Left renal cortex interstitium (tissue), 4 donors: ENCODE data around the gene KIAA1614. TPM values are rescaled to one million over a fixed set of nuclear protein-coding genes. Genes with fewer than 3 reads are reported as not detected.

Source experiments
- DNase-seq, 4 donors: peaks; one replicate each; pipeline ENCODE4 v3.0.0-alpha.2; 2013; ENCODE audit warnings: low read depth in 4 of 4, low spot score in 2 of 4, missing footprints in 1 of 4
- polyA plus RNA-seq, 4 donors: library from polyadenylated mRNA; unstranded; fragments of 120-200 nt; gene quantifications; one replicate each; pipeline ENCODE4 v1.2.1, GENCODE V29; 2013; ENCODE audit not compliant: insufficient read length in 4 of 4

The KIAA1614 gene, protein sequence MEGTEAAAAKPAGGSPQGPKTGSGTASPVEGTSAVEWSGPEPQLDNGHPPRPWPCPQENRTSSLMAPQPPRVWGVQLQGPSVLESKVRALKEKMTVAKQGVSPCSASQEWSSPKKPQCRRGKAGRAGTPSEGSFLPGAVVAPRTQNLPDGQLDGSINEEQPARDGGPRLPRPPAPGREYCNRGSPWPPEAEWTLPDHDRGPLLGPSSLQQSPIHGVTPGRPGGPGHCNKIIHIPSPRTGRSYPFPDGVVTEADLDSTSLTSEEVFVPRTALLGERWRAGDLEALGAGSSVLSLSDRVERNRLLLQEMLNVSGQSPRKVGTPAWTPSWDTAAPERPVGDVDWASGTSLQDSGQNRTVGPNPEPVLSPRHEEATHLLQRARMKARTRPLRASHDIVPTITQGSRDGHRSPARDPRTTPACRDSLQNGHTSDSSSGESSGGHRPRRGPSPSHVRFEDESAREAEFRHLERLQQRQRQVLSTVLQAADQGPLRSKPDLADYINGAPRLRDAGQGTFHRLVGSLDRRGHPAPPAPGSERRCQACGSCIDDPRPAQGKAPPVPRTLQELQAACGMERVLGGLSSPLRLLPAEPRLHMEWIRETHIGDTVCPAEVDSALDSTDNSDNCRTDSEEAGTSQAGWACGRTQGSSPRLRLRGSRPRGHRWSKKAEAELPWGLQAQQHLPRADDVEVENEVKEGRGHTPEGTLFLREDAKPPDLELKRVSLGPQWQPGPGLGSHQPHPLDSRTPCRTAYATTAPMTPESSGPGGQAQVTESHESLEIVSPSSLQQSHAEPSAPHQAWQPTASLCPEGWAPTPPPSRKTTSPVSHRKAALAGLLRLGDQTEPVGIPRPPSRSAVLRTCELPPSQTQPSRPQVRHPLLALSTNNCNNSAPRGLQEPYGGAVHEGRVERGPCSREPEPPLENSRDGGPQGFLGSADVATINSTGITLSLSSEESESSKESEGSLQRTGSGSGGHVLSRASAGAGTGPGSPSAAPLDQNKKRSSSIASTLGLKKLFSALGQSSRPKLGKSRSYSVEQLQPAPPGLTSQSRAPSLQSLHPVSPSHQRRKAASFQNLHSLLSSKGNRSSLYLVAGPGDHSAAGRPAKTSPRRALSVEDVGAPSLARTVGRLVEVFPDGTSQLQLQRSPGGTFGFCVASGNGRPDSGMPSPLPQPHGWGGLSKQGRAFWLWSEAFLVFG
- 10 to 100 TPM in 2 of 4 donors, 1 to 10 TPM in 2; 8.3 to 13.5 (median 10.3) TPM for polyA plus RNA-seq

- DNase-seq = peak in 1 of 4 donors; percentile 38
These were observed at the start of gene KIAA1614 for GRCh38 chr1:180912801-180913565. TSS of gene KIAA1614 (plus strand) at chr1:180912897. CDS start at chr1:180913244, 347 bp downstream.

DNA sequence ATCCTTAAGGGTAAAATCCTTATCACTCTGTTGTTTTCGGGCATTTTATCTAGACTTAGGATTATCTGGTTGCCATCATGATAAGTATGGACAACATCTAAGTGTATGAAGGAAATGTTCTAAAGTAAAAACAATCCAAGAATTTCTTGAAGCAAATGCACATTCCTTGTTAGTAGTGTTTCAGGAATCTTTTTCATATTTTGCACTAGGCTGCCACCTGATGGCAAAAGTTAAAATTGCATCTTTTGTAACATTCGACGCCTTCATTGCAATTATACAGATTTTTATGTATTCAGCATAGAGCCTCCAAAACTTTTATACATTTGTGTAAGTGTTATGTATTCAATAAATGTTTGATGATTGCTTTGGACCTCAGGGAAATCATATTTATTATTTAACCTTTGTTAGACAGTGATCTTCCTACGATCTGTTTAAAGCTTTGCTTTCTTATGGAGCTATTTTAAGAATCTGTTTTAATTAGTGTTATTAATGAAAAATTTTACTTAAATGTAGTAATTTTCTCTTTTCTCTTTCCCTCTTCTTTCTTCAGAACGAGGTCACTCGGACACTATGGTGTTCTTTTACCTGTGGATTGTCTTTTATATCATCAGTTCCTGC, 49.4 kb upstream of the KIAA1614 start:
- DNase-seq = peak in 1 of 4 donors; percentile 11

DNA sequence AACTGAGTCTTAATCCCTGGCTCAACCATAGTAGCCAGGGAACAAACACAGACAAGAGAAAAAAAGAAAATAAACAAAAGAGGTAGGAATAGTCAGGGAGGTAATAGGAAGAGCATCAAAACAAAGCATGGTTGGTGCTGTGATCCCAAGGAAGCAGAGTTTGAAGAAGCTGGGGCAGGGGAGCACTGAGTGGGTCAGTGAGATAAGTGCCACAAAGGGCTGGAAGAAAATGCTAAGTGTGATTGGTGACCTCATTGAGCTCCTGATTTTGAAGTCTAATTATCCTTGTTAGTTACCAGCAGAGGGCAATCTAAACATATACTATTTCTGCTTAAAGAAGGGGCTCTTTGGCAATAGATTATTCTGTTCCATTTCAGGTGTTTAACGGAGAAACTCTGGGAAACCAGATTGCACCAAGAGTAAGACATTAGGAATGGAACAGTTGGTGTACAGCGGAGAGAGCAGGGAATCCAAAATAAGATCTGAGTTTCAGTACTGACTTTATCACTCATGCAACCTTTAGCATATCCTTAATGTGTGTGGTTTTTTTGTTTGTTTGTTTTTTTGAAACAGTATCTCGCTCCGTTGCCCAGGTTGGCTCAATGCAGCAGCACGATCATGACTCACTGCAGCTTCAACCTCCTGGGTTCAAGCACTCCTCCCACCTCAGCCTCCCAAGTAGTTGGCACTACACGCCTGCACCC, 30.7 kb upstream of the KIAA1614 start:
- DNase-seq = peak in 2 of 4 donors; percentile 18 to 21

DNA sequence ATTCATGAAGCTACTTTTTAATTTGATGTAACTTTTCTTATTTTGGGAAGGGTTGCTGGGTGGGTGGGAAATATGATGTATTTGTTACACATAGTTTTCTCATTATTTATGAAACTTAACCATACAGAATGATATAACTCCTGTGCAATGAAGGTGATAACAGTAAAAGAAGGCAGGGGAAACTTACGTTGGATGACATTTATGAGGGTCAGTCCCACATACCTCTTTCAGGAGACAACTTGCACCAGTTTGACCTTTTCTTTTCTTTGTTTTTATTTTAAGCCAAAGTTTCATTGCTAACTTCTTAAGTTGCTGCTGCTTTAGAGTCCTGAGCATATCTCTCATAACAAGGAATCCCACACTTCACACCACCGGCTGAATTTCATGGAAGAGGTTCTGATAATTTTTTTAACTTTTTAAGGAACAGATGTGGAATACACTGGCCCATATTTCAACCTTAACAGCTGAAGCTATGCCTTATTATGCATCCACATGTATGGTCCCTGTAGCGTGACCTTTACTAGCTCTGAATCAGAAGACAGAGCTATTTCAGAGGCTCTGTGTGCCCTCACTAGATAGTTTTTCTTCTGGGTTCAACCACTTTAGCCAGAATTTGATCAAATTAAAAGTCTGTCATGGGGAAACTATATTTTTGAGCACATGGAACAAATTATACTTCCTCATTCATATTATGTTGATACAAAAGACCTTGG, 28.0 kb upstream of the KIAA1614 start:
- DNase-seq = no peak

DNA sequence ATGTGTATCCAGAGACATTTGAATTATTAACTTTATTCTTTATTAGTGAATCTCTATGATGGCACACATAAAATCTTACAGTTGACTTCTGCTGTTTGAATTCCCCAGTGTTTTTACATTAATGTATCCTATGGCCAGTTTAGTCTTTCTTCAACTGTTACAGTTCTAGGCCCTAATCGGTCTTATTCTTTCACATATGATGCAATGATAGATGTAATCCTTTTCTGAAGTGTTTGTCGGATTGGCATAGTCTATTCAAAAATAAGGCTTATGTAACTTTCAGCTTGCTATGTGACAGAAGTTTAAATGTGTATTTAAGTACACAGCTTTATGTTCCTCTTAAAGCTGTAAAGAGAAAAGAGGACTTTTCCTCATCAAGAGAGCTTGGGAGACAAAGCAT, 26.4 kb upstream of the KIAA1614 start:
- no peak for DNase-seq

DNA sequence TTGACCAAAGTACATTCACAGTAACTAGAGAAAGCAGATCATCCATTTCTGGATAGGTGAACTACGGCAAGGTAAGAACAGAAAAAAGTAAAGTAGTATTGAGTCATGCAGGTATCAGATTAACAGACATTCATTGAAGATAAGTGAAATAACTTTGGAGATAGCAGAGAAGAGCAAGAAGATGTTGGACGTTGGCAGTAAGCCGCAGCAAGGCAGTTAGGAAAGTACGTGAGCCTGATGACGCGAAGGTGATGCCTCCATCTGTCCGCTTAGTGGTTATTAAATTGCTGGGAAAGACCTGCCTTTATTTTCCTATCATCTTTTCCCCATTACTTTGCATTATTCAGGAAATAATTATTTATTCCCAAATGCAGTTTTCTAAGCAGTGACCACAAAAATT, 24.9 kb upstream of the KIAA1614 start:
- DNase-seq = no peak

DNA sequence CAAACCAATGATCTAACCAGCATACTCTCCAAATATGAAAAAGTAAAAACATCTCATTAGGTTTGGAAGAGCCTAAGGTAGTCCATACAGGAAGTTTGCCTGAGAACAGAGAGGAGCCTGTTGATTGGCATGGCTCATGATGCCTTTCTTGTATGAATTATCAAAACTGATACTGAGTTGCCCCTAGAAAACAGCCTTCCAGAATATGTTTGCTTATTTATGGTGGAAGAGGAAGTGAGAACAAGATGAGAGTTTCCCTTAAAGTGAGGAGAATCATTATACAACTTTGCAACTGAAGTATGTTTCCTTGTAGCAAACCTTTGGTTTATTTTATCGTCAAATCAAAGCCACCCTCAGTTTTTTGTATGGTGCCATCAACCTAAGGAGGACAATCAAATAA, 23.8 kb upstream of the KIAA1614 start:
- no peak for DNase-seq

DNA sequence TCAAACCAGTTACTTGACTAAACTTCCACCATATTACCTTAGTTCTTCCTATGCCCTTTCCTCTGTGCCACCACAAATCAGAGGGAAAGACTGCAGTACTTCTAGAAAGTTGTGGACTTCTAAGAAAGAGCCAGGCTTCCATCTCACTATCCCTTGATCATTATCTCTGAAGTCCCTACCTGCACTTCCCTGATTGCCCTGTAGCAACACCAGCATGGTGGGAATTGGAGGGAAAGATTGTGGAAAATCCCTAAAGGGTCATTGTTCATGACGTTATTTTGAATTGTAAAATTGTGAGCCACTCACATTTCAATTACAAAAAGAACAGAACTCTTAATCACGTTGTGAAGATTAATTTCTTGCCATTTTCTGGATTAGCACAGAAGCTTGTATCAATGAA, 23.4 kb upstream of the KIAA1614 start:
- no peak for DNase-seq

GRCh38 chr1:180892272-180892671, 20.4 kb upstream of the KIAA1614 start:
- DNase-seq = no peak

DNA sequence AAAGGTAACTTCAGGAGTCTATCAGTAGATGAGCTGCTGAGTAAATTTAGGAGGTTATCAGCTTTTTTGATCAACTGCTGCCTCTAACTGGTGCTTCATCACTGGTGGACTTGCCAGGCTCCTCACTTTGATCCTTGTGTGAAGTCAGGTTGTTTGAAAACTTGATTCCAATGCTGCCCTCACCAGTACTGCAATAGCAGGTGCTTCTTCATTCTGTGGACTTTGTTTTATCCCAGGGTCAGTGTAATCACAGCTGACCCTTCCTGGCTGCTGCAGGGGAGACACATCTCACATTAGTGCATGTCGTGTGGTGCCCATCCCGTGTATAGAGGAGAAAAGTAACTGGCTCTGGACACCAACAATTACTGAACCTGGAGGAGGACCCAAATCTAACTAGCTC, 20.0 kb upstream of the KIAA1614 start:
- DNase-seq = no peak

DNA sequence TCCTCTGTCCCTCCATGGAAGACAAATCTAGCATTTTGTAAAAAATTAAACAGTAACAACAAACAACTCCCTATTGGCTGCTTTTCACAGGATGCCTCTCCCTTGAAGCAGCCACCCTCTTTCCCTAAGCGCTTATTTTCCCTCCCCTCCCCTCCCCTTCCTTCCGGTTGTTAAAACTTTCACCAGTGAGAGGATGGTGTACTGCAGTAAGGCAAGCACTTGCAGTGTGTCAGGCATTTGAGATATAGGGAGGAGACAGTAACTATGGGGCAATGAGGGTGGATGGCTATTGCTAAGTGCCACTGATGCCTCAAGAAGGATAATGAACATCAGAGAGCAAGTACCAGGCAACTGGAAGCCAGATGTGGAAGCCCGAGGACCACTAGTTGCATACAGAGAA, 19.1 kb upstream of the KIAA1614 start:
- no peak for DNase-seq

GRCh38 chr1:180896161-180896560, 16.5 kb upstream of the KIAA1614 start:
- no peak for DNase-seq

DNA sequence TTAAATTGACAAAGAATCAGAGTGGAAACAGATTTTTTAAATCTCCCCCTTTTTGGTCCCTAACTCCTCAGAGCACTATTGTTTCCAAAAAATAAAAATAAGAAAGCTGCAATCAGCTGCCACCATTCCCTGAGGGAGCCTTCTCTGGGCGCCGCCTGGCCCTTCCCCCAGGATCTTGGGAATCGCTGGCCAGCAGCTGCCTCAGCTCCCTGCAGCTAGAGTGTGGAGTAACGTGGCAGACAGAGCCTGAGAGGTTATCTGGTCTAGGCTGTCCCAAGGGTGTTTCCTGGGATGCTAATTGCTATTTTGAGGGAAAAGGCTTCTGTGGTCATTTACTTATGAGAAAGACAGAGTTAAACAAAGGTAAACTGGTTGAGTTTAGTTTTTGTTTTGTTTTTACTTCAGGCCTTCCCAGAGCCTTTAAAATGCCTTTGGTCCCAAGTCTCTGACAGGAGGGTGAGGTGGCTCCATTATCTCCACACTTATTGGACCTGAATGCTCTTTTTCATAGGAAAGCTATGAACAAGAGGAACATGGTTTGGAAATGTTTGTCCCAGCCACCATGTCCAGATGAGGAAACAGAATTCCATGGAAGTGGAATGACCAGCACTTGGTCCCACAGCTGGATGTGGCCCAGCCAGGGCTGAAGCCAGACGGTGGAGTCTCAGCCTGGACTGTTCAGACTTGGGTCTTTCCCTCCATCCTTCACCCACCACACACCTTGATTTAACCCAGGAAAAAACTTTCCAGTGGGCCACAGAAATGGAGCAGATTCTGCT, 14.1 kb upstream of the KIAA1614 start:
- no peak for DNase-seq

DNA sequence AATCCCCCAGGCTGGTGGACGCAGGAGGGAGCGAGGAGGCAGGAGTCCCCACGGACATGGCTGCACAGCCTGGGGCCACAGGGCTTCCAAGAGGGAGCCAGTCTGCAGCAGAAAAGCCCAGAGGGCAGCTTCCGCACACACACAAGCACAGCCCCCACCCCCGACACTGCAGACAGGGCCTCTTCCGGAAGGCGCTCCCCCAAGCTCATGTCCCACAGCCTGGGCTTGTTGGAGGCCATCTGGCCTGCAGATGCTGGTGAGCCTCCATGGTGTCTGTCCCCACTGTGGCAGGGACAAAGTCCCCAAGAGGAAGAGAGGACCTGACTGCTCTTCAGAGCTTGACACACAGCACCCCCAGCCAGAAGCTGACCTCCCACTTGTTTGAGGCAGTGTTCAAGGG, 13.4 kb upstream of the KIAA1614 start:
- no peak for DNase-seq

DNA sequence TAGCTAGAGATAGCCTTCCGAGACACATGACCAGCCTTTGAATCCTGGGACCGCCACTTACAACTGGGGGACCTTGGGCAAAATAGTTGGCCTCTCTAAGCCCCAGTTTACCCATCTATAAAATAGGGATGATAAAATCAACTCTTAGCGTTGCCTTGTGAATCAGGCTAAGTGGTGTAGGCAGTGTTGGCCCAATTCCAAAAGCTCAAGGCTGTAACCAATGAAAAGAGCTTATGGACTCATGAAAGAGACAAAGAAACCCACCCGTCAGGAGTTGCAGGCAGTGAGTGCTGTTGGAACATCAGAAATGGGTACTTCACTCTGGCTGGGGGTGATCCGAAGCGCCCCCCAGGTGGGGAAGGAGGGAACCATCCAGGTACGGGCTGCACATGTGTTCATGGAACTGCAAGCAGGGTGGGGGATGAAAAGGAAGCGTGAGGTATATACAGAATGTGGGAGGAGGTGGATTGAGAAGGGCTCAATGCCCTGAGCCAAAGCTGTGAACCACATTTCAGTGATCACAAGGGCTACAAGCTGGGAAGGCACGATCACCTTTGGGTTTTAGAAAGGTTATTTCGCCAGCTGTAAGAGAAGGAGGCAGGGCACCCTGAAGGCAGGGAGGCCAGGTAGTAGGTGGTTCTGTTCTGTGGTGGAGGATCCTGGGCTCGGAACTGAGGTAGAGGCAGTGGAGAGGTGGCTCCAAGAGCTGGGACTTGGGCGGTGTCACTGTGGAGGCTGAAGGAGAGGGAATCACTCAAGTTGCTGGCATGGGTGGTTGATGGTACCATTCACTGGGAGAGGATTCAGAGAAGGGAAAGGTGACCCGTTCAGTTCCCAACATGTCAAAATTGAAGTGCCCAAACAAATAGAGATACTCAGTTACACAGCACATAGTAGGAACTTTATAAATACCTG, 11.4 kb upstream of the KIAA1614 start:
- no peak for DNase-seq

DNA sequence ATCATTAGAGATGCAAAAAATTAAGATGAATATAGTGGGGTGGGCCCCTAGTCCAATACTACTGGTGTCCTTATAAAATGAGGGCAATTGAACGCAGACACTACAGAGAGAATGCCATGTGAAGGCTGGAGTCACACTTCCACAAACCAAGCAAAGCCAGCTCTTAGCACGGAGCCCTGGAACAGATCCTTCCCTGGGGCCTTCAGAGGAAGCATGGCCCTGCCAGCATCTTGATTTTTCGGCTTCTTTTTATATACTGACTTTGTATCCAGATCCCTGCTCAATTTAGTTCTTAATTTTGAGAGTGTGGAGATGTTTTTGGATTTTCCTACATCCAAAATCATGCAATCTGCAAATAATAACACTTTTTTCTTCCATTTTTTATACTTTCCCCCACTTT, 10.2 kb upstream of the KIAA1614 start:
- DNase-seq = no peak

DNA sequence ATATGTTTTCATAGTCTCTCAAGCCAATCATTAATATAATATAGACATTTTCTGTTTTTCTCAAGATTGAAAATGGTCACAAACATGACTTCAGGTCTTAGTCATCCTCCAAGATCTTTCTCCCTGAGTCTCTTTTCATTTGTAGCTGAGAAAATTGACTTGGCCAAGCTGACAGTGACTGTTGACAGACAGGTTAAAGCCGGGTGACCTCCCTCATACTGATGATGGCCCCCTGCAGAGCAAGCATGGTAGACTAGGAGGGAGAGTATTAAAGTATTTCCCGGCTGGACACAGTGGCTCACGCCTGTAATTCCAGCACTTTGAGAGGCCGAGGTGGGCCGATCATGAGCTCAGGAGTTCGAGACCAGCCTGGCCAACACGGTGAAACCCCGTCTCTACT, 6.8 kb upstream of the KIAA1614 start:
- no peak for DNase-seq
